Esophagus squamous epithelium (tissue), 4 donors: Measurements from ENCODE around the gene RIMBP2.

Experiments used
- POLR2A ChIP-seq, 4 donors: fragments of 450-650 bp; IDR thresholded peaks; one replicate each; pipeline ENCODE4 v1.6.1; 2017; ENCODE audit warnings: antibody characterized with exemption in 4 of 4, mild to moderate bottlenecking in 4 of 4, moderate library complexity in 3 of 4
- TF ChIP-seq, protein P1 (sequence below), 6 experiments: fragments of 450-650 bp in 4 of 6; fragments of 200-600 bp in 2 of 6; sonication (generic) in 2 of 6; IDR thresholded peaks; one replicate each; pipeline ENCODE4 v1.5.1; 2016 to 2019; ENCODE audit warnings: antibody characterized with exemption in 6 of 6, mild to moderate bottlenecking in 4 of 6, moderate library complexity in 4 of 6

DNA sequence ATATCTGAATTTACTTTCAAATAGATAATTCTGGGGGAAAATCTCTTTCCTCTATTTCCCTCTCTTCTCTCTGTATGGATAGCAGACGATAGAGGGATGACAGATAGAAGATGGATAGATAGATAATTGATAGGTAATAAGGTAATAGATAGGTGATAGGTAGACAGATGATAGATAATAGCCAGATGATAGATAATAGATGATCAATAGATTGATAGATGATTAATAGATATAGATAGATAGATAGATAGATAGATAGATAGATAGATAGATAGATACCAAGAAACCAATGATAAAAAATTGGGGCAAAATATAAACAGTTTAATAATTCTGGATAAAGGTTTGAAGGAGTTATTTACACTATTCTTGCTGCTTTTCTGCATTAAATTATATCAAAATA, 26.6 kb upstream of the RIMBP2 start:
- TF ChIP-seq, protein P1, sequence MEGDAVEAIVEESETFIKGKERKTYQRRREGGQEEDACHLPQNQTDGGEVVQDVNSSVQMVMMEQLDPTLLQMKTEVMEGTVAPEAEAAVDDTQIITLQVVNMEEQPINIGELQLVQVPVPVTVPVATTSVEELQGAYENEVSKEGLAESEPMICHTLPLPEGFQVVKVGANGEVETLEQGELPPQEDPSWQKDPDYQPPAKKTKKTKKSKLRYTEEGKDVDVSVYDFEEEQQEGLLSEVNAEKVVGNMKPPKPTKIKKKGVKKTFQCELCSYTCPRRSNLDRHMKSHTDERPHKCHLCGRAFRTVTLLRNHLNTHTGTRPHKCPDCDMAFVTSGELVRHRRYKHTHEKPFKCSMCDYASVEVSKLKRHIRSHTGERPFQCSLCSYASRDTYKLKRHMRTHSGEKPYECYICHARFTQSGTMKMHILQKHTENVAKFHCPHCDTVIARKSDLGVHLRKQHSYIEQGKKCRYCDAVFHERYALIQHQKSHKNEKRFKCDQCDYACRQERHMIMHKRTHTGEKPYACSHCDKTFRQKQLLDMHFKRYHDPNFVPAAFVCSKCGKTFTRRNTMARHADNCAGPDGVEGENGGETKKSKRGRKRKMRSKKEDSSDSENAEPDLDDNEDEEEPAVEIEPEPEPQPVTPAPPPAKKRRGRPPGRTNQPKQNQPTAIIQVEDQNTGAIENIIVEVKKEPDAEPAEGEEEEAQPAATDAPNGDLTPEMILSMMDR (IDR thresholded peaks at IDR 0.05), result no peak
- TF ChIP-seq POLR2A (IDR thresholded peaks at IDR 0.05), result no peak
